GM21381 (cell line): ENCODE measurements around the gene MRPL9.
"Not testable (repeated sequence)": the region's sequence is repeated elsewhere in the genome, so short reads cannot be mapped to it uniquely, and the experiment has no call there.

Source experiments
- ATAC-seq: cut with Tn5 transposase; IDR thresholded peaks from one replicate; pipeline ENCODE4 v1.9.1; 2021; ENCODE audit warnings: mild to moderate bottlenecking, moderate library complexity; ENCODE audit not compliant: unreplicated experiment

Gene MRPL9

GRCh38 chr1:151787689-151788088 is 24.4 kb upstream of the MRPL9 start:
- ATAC-seq = no peak

- no peak for ATAC-seq
Measured at GRCh38 chr1:151783796-151784195, 20.5 kb upstream of the MRPL9 start.

- ATAC-seq = no peak
Measured at GRCh38 chr1:151782741-151783140, 19.4 kb upstream of the MRPL9 start.

- ATAC-seq = not testable (repeated sequence)
Measured at GRCh38 chr1:151782026-151782425, 18.7 kb upstream of the MRPL9 start.

- not testable (repeated sequence) for ATAC-seq
Measured at GRCh38 chr1:151780736-151781135, 17.4 kb upstream of the MRPL9 start.

- ATAC-seq = no peak
Measured at GRCh38 chr1:151779852-151780251, 16.6 kb upstream of the MRPL9 start.

GRCh38 chr1:151777317-151777716 is 14.0 kb upstream of the MRPL9 start:
- no peak for ATAC-seq

- no peak for ATAC-seq
Measured at GRCh38 chr1:151776665-151777062, 13.4 kb upstream of the MRPL9 start.

- no peak for ATAC-seq
Measured at GRCh38 chr1:151775894-151776664, 12.8 kb upstream of the MRPL9 start.

- ATAC-seq = no peak
Measured at GRCh38 chr1:151774256-151774922, 11.1 kb upstream of the MRPL9 start.

GRCh38 chr1:151773702-151774101 is 10.4 kb upstream of the MRPL9 start:
- ATAC-seq = no peak

- not testable (repeated sequence) for ATAC-seq
Measured at GRCh38 chr1:151769270-151769669, 6.0 kb upstream of the MRPL9 start.

- ATAC-seq = not testable (repeated sequence)
Measured at GRCh38 chr1:151768351-151769066, 5.2 kb upstream of the MRPL9 start.

- no peak for ATAC-seq
Measured at GRCh38 chr1:151763990-151764389, 694 bp upstream of the MRPL9 start.

- ATAC-seq = no peak
Measured at GRCh38 chr1:151760597-151761385, 2.5 kb downstream of the MRPL9 start.

- ATAC-seq = no peak
Measured at GRCh38 chr1:151759241-151759640, 4.1 kb downstream of the MRPL9 start.

GRCh38 chr1:151756291-151756690 is 7.0 kb downstream of the MRPL9 start:
- no peak for ATAC-seq

- ATAC-seq = no peak
Measured at GRCh38 chr1:151741516-151741915, 21.8 kb downstream of the MRPL9 start.

GRCh38 chr1:151739590-151740355 is 23.5 kb downstream of the MRPL9 start:
- no peak for ATAC-seq

- ATAC-seq = no peak
Measured at GRCh38 chr1:151737479-151737878, 25.8 kb downstream of the MRPL9 start.
